NOMO-1 treated with dmso at 0.1 percent for 144 hours (cell line): Measurements from ENCODE around the gene STK36.

Experiments used
- DNase-seq: peaks from one replicate; lab custom pipeline; 2025; ENCODE audit not compliant: unreplicated experiment; lab: John Stamatoyannopoulos, UW

Gene STK36

DNA sequence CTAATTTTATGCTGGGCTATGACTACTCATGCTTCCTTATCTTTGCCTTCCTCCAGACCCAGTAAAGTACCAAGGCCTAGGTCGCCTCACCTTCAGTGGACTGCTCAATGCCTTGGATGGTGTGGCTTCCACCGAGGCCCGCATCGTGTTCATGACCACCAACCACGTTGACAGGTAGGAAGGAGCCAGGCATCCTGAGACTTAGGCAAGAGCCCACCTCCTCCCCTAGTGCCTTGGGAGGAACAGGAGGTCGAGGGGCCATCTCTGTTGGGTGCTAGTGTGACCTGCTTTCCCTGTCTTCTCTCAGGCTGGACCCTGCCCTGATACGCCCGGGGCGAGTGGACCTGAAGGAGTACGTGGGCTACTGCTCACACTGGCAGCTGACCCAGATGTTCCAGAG, 9.1 kb upstream of the STK36 start:
- DNase-seq, result no peak

DNA sequence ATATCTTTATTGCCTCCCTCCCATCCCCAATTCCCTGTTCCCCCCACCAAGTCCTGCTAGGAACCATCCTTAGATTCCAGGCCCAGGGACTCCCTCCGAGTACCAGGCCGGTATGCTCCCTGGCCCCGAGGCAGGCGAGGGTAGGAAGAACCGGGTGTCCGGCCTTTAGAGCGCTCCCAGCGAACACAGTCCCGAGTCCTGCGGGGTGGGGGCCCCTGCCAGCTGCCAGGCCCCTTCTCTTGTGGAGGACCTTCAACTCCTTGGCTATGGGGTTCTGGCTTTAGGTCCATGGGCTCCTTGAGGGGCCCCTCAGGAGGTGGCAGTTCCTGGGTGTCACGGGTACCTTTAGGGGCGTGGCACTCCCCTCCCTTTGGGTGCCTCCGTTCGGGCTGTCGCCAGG, 8.0 kb upstream of the STK36 start:
- DNase-seq, result no peak

DNA sequence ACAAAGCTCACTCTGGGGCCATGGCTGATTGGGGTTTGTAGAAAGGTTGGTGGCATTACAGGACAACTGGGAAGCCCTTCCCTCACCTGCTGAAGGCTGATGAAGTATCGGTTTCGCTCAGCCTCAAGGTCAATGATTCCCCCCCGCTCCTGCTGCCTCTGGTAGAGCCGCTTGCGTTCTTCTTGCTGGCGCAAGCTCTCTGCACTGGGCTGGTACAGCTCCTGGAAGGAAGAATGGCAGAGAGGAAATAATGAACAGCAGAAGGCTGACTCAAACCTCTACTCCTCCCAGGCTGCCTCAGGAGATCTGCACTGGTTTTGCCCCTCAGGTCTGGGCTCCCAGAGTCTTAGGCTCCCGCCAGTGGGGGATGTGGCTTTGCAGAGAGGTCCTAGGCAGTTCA, 7.2 kb upstream of the STK36 start:
- DNase-seq, result no peak

DNA sequence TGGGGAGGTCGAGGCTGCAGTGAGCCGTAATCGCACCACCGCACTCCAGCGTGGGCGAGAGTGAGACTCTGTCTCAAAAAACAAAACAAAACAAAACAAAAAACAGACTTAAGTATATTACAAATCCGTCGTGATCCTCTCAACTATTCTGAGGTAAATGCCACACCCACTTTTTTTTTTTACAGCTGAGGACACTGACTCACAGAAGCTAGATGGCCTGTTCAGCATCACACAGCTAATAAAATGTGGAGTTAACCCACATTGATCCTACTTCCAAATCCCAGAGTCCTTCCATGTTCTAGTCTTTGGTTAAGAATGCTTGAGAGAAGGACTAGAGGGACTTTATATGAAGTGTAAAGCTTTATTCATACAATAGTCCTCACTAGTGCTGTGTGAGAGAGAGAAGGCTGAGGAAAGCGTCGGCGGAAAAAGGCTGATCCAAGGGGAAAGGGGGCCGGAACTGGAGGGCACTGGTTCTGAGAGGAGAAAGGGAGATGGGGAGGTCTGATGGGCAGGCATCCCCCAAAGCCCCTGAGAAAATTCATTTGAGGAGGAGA, 711 bp upstream of the STK36 start:
- DNase-seq, result no peak

DNA sequence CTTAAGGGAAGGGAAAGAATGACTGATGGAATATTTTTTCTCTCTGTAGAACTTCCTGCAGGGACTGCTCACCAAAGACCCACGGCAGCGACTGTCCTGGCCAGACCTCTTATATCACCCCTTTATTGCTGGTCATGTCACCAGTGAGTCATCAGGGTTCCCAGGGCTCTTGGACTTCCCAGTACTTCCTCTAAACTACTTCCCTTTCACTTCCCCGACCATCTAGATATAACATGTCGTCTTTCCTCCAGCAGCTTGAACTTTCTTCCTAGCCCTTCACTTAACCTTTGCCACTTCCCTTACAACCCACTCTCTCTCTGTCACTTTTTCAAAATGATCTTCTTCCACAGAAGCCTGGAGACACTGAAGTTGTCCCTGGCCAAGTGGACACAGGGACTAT, 7.2 kb downstream of the STK36 start:
- peak; percentile 3 for DNase-seq

DNA sequence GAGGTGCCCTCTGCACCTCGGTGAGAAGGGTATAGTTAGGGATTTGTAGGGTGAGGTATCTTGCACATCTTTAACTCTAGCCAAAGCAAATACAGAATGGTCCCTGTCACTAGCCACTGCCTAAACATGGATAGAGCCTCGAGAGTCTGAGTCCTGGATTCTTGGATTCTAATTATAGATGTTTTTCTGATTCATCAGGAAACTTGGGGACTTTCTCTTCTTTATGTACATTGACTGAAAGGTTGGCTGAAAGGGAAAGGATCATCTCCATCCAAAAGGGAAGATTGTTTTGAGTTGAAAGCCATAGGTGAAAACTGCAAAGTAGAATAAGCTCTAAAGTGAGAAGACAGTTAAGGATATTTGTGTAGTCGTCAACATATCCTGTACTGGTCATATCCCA, 8.2 kb downstream of the STK36 start:
- DNase-seq, result no peak

DNA sequence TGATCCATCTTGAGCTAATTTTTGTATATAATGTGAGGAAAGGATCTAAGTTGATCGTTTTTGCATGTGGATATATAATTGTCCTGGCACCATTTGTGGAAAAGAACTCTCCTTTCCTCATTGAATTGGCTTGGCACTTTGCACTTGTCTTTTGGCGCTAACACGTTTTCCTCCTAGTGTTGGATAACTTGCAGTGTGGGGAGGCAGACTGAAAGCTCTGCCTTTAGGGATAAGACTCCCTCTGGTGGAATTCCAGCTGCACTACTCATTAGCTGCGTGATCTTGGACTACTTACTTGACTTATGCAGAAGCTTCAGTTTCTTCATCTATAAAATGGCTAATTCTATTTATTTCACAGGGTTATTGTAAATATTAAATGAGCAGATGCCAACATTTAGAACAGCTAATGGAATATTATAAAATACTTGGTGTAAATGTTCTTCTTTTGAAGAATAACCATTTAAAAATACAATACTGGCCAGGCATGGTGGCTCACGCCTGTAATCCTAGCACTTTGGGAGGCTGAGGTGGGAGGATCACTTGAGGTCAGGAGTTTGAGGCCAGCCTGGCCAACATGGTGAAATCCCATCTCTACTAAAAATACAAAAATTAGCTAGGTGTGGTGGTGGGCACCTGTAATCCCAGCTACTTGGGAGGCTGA, 15.6 kb downstream of the STK36 start:
- DNase-seq, result peak; percentile 36

DNA sequence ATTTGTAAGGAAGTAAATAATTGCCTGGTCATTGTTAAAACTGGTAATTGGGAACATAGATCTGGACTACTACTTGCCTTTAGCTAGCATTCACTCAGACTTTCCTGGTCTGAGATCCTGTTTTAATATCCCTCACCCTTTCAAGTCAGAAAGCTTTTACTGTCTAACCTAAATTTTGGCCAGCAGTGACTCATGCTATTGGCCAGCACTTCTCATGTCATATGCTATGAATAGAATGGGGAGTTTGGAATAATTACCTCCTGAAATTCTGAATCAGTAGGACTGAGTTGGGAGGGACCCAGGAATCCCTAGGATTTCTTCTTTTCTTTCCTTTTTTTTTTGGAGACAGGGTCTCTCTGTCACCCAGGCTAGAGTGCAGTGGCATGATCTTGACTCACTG, 19.3 kb downstream of the STK36 start:
- DNase-seq, result no peak

DNA sequence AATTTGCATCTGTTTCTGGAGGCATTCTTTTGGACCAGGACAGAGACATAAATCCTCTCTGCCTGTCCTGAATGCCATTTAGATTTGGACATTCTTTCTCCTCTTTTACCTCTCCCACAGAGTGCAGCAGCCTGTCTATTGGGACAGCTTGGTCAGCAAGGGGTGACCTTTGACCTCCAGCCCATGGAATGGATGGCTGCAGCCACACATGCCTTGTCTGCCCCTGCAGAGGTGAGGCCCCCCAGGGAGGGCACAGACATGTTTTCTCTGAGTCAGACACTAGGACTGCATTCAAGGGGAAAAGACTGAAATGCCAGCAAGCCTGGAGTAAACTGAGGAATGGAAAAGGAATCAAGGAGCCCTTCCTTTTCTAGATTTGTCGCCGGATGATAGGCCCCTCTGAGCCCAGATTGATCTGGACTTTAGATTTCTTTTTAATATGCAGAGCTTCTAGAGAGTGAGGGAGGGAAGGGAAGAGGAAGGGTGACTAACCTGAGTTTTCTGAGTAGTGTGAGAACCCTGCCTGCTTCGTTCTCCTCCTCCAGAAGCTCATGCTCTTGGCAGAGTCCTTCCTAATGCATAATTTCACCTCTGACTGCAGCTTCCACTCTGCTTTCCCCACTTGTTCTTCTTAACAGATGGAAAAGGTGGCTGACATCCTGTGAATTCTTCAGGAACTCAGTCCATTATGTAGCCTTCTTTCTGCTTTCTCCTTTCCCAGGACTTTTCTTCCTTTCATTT, 22.7 kb downstream of the STK36 start:
- DNase-seq, result no peak

DNA sequence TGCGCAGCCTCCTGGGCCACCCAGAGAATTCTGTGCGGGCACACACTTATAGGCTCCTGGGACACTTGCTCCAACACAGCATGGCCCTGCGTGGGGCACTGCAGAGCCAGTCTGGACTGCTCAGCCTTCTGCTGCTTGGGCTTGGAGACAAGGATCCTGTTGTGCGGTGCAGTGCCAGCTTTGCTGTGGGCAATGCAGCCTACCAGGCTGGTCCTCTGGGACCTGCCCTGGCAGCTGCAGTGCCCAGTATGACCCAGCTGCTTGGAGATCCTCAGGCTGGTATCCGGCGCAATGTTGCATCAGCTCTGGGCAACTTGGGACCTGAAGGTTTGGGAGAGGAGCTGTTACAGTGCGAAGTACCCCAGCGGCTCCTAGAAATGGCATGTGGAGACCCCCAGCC, 27.0 kb downstream of the STK36 start:
- DNase-seq, result no peak

DNA sequence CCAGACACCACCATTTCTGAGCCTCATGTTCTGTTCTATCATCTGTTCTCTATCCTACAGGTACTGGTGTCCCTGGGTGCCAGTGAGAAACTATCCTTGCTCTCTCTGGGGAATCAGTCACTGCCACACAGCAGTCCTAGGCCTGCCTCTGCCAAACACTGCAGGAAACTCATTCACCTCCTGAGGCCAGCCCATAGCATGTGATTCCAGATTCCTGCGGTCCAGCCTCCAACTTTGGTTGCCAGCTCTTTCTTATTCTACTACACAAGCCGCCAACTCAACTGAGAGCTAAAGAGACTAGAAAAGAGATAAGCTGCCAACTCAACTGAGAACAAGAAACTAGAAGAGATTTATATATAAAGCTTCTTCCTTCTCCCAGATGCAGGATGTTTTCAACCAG, 29.9 kb downstream of the STK36 start:
- no peak for DNase-seq

DNA sequence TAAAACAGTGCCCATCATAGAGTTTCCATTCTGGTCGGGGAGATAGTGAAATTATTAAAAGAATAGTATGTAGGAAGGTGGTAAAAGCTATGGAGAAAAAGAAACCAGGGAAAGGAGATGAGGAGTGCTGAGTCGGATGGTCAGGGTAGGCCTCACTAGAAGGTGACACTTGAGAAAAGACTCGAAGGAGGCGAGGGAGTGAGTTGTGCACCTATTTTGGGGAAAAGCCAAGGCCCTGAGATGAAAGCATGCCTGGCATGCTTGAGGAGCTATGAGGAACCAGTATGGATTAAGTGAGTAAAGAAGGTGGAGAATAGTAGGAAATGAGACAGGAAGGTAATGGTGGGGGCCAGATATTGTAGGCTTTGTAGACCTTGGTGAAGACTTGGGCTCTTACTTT, 31.5 kb downstream of the STK36 start:
- DNase-seq, result no peak

DNA sequence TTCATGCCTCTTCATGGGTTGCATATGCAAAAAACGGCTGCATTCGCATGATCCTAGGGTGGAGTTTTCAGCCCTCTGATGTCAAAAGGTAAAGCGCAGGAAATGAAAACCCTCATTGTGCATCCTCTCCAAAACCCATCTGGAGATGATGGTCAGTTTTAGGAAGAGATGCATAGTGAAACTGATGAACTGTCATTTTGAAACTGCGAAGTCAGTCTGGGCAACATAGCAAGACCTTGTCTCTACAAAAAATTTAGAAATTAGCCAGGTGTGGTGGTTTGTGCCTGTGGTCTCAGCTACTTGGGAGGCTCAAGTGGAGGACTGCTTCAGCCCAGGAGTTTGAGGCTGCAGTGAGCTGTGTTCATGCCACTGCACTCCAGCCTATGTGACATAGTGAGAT, 36.2 kb downstream of the STK36 start:
- DNase-seq, result no peak

DNA sequence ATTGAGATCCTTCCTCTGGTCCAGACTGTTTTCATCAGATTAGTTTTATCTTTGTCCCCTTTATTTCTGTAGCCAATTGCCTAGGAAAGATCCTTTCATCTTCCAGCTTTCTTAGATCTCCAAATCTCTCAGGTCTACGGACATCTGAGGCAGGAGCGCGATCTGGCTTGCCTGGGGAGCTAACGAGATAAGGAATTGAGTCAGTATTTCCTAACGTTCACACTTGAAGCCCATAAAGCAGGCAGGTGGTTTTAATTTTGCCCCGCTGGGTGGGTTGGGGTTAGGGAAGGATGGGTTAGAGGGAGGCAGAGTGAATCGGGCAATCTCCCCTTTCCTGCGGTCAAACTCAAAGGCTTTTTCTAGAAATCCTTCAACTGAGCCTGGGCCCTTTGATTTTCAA, 38.0 kb downstream of the STK36 start:
- DNase-seq, result no peak

DNA sequence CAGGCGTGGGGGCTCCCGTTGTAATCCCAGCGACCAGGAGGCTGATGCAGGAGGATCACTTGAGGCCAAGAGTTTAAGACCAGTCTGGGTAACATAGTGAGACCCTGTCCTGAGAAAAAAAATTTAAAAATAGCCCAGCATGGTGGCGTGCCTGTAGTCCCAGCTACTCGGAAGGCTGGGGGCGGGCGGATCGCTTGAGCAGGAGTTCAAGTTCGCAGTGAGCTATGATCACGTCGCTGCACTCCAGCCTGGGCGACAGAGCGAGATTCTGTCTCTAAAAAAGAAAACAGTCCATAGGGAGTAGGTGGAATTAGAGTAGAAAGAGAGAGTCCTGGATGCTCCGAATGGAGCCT, 38.4 kb downstream of the STK36 start:
- no peak for DNase-seq

DNA sequence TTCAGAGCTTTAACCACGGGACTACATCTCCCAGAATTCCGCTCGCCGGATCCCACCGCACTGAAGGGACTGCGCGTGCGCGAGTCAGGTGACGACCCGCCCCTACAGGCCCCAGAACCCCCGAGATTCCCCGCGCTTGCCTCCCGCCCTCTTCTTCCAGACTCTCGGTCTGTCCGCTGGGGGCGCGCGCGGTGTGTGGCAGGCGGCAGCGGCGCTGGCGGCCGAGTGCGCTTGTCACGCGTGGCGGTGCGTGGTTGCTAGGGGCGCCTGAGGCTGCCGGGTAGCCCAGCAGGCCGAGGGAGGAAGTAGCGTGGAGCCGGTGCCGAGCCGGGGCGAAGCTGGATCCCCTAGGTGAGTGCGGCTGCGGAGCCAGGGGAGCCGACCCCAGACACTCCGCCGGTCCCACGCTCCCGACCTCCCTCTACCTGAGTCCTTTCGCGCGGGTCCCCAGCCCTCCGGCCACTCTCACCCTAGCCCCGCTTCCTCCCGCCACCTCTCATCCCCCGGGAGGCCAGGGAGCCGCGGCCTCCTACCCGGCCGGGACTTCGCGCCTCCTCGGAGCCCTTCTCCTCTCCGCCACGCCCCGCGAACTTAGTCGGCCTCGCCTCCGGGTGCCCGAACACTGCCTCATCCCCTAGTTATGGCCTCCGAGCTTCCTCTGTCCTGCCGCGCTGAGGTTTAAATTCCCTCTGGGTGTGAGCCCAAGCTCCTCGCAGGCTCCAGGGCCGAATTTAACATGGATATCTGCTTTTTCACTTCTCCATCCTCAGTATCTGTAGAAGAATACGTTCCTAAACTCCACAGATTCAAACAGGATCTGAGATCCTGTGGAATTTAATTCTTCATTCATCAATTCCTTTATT, 39.0 kb downstream of the STK36 start, which contains the start of gene TTLL4:
Gene TTLL4, plus strand, starts transcription at position 149 of the 863 bp plus-strand sequence. CDS start 26,842 bp downstream, outside the sequence.
- peak; percentile 97 for DNase-seq

DNA sequence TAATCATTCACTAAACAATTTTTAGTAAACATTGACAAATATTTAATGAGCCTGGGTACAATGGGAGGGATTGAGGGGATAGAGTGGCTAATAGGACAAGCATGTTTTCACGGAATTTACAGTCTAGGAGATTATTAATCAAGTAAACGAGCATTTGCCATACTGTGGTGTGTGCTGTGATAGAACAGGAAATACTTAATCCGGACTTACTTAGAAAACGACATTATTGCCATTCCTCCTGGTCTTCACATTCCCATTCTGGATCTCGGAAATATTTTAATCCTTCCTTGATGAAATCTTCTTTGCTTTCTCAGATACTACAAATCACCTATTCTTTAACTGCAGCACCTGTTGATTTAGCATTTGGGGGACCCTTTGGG, 39.7 kb downstream of the STK36 start:
- DNase-seq, result no peak

DNA sequence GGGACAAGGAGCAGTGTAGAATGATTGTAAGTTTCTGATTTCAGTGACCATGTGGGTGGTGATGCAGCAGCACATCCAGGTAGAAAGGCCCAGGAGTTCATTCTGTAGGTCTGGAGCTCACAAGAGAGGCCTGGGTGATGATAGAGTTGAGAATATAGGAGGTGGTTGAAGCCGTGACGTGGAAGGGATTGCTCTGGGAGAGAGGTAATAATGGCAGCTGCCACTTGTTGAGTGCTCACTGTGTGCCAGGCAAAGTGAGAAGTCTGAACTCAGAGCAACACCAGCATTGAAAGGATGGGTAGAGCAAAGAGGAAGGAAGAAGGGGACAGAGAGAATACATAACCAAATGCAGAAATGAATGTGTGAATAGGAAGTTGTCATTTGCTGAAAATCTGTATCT, 42.0 kb downstream of the STK36 start:
- no peak for DNase-seq

DNA sequence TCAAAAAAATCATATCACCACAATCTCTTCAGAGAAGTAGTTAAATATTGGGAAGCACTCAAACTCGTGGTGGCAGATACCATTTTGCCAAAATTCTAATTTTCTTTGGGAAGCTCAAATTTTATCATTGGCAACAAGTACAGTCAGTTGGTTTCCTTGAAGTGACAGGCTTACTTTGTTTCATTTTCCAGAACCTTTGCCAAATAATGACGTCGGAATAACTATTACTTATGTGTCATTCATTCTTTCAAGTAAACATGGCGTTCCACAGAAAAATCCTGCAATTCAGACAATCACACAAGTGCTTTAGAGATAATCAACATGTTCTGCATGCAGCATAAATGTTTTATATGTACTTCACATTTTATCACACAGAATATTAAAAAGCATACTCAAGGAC, 44.2 kb downstream of the STK36 start:
- no peak for DNase-seq

DNA sequence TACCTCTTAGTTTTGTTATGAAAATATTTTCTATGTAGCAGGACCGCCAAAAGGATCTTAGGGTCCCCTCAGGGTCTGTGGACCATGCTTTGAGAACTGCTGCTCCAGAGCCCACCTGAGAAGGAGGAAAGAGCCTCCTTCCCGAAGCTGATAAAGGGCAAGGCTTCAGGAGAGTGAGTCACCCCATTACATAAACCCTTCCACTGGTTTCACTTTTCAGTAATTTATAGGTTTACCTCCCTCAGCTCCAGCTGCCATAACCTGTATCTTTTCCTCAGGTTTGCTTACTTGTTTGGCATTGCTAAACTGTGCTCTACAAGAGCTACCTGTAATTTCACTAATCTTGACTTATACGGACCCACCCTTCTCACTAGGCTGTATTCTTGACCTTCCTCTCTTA, 45.4 kb downstream of the STK36 start:
- DNase-seq, result no peak

DNA sequence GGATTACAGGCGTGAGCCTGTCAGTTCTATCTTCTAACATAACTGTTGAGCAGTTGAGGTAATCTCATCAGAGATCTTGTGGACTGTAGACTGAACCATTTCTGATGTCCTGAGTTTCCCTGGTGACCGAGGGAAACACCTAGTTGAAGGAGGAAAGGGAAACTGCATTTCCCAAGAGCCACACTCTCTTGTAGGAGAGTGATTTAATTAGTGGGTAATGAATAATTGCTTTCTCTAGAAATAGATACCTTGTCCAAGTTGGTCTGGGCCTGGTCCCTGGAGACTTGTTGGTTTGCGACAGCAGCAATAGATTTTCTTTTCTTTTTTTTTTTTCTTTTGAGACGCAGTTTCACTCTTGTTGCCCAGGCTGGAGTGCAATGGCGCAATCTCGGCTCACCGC, 46.2 kb downstream of the STK36 start:
- no peak for DNase-seq

DNA sequence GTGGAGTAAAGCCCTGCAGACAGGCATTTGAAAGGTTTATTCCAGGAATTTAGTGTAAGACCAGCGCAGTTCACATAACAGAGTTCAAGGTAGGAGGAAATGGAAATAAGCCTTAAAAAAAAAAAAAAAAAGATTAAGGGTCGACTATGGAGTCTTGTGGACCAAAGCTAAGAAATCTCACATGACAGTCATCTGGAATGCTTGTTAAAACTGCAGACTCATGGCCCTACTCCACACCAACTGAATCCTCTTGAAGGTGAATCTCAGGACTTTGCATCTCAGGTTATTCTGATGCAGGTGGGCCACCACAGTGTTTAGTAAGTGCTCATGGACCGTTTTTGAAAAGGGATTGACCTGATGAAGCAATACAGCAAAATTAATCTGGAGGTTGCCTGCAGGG, 47.6 kb downstream of the STK36 start:
- no peak for DNase-seq
